HFF-Myc (cell line): Measurements from ENCODE around the gene PCSK6.
"Not testable (repeated sequence)": the region's sequence is repeated elsewhere in the genome, so short reads cannot be mapped to it uniquely, and the experiment has no call there.

ENCODE experiments used
- DNase-seq: peaks from one replicate; pipeline ENCODE4 v3.0.0-alpha.2; 2011; ENCODE audit warnings: low read depth; ENCODE audit errors: extremely low read depth
- H3K4me3 ChIP-seq: replicated peaks from 2 replicates; pipeline ENCODE4 v1.5.1; 2011; ENCODE audit warnings: low read depth, mild to moderate bottlenecking, control low read depth, low read length
- TF ChIP-seq, protein P1 (sequence below): IDR thresholded peaks from 2 replicates; pipeline ENCODE4 v1.5.1; 2012; ENCODE audit warnings: mild to moderate bottlenecking, low read depth, low read length, control low read depth; ENCODE audit errors: missing control alignments

PCSK6 gene

GRCh38 chr15:101379647-101380046, 109.9 kb downstream of the PCSK6 start:
- no peak overlapping the region for H3K4me3 ChIP-seq
- no peak for DNase-seq
- TF ChIP-seq, protein P1, sequence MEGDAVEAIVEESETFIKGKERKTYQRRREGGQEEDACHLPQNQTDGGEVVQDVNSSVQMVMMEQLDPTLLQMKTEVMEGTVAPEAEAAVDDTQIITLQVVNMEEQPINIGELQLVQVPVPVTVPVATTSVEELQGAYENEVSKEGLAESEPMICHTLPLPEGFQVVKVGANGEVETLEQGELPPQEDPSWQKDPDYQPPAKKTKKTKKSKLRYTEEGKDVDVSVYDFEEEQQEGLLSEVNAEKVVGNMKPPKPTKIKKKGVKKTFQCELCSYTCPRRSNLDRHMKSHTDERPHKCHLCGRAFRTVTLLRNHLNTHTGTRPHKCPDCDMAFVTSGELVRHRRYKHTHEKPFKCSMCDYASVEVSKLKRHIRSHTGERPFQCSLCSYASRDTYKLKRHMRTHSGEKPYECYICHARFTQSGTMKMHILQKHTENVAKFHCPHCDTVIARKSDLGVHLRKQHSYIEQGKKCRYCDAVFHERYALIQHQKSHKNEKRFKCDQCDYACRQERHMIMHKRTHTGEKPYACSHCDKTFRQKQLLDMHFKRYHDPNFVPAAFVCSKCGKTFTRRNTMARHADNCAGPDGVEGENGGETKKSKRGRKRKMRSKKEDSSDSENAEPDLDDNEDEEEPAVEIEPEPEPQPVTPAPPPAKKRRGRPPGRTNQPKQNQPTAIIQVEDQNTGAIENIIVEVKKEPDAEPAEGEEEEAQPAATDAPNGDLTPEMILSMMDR, result no peak

DNA sequence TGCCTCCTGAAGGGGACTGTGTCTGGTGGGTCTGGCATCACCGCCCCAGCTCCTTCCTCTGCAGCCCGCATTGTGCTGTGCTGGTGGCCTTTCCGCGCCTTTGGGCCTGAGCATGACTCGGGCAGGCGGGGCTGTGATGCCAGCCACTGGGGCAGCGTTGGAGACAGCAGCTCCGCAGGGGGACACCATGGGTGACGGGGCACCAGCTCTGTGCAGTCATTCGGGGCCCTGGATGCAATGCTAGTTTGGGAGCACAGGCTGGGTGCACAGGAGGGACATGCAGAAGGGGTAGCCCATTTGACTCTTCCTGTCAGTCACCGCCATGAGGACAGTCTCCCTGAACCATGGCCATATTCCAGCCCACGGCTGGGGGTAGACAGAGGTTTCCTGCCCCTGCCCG, 110.6 kb downstream of the PCSK6 start:
- no peak overlapping the region for H3K4me3 ChIP-seq
- TF ChIP-seq, protein P1, result no peak
- no peak for DNase-seq

- H3K4me3 ChIP-seq, result no peak overlapping the region
- TF ChIP-seq, protein P1, result no peak
- DNase-seq, result no peak
Measured at GRCh38 chr15:101378171-101378755, 111.2 kb downstream of the PCSK6 start.

- DNase-seq, result no peak
- no peak overlapping the region for H3K4me3 ChIP-seq
- TF ChIP-seq, protein P1, result no peak
Measured at GRCh38 chr15:101376615-101377395, 112.7 kb downstream of the PCSK6 start.

DNA sequence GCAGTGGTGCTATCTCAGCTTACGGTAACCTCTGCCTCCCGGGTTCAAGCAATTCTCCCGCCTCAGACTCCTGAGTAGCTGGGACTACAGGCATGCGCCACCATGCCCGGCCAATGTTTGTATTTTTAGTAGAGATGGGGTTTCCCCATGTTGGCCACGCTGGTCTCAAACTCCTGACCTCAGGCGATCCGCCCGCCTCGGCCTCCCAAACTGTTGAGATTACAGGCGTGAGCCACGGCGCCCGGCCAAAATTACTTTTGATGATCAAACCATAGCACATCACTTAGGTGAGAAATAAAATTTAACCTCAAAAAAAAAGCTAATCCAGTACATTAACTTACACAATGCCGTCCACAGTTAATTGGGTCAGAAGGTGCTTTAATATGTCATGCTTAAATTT, 114.5 kb downstream of the PCSK6 start:
- not testable (repeated sequence) for H3K4me3 ChIP-seq, DNase-seq

- no peak for DNase-seq
- no peak overlapping the region for H3K4me3 ChIP-seq
- TF ChIP-seq, protein P1, result no peak
Measured at GRCh38 chr15:101374326-101374725, 115.2 kb downstream of the PCSK6 start.

GRCh38 chr15:101373577-101373976, 115.9 kb downstream of the PCSK6 start:
- TF ChIP-seq, protein P1, result no peak
- H3K4me3 ChIP-seq, result no peak overlapping the region
- no peak for DNase-seq
